ENCODE results near the gene P3H1.
"Not testable (repeated sequence)": the region's sequence is repeated elsewhere in the genome, so short reads cannot be mapped to it uniquely, and the experiment has no call there.

The P3H1 gene

GRCh38 chr1:42734201-42735035 lies 32.4 kb downstream of the P3H1 start:
- in situ Hi-C loops (cut with MboI; ENCODE audit: low sequenced_read_pairs) = no loop called here

- in situ Hi-C loops (cut with MboI; ENCODE audit: low sequenced_read_pairs) = no loop called here
Observed at GRCh38 chr1:42733415-42734200, 33.2 kb downstream of the P3H1 start.

GRCh38 chr1:42732126-42732680 lies 34.6 kb downstream of the P3H1 start:
- in situ Hi-C loops (cut with MboI; ENCODE audit: low sequenced_read_pairs) = no loop called here

- in situ Hi-C loops (cut with MboI; ENCODE audit: low sequenced_read_pairs) = no loop called here
Observed at GRCh38 chr1:42731585-42731984, 35.2 kb downstream of the P3H1 start.

- in situ Hi-C loops (cut with MboI; ENCODE audit: low sequenced_read_pairs) = no loop called here
Observed at GRCh38 chr1:42730988-42731387, 35.8 kb downstream of the P3H1 start.

GRCh38 chr1:42730002-42730401 lies 36.8 kb downstream of the P3H1 start:
- in situ Hi-C loops (cut with MboI; ENCODE audit: low sequenced_read_pairs) = no loop called here

GRCh38 chr1:42725820-42726219 lies 41.0 kb downstream of the P3H1 start:
- in situ Hi-C loops (cut with MboI; ENCODE audit: low sequenced_read_pairs) = not testable (repeated sequence)

- in situ Hi-C loops (cut with MboI; ENCODE audit: low sequenced_read_pairs) = no loop called here
Observed at GRCh38 chr1:42723511-42723910, 43.3 kb downstream of the P3H1 start.

GRCh38 chr1:42722403-42722802 lies 44.4 kb downstream of the P3H1 start:
- in situ Hi-C loops (cut with MboI; ENCODE audit: low sequenced_read_pairs) = not testable (repeated sequence)

- in situ Hi-C loops (cut with MboI; ENCODE audit: low sequenced_read_pairs) = no loop called here
Observed at GRCh38 chr1:42721926-42722325, 44.9 kb downstream of the P3H1 start.

- in situ Hi-C loops (cut with MboI; ENCODE audit: low sequenced_read_pairs) = no loop called here
Observed at GRCh38 chr1:42720868-42721267, 46.0 kb downstream of the P3H1 start.

GRCh38 chr1:42714441-42714840 lies 52.4 kb downstream of the P3H1 start:
- in situ Hi-C loops (cut with MboI; ENCODE audit: low sequenced_read_pairs) = not testable (repeated sequence)

- in situ Hi-C loops (cut with MboI; ENCODE audit: low sequenced_read_pairs) = no loop called here
Observed at GRCh38 chr1:42713293-42713692, 53.5 kb downstream of the P3H1 start.

GRCh38 chr1:42712808-42713207 lies 54.0 kb downstream of the P3H1 start:
- in situ Hi-C loops (cut with MboI; ENCODE audit: low sequenced_read_pairs) = not testable (repeated sequence)

GRCh38 chr1:42703888-42704464 lies 62.9 kb downstream of the P3H1 start:
- in situ Hi-C loops (cut with MboI; ENCODE audit: low sequenced_read_pairs) = no loop called here

GRCh38 chr1:42700006-42700405 lies 66.8 kb downstream of the P3H1 start:
- in situ Hi-C loops (cut with MboI; ENCODE audit: low sequenced_read_pairs) = no loop called here

GRCh38 chr1:42698081-42698813 lies 68.6 kb downstream of the P3H1 start:
- in situ Hi-C loops (cut with MboI; ENCODE audit: low sequenced_read_pairs) = no loop called here
